ENCODE results near the gene IL18BP. TPM values are rescaled to one million over a fixed set of nuclear protein-coding genes. Genes with fewer than 3 reads are reported as not detected.

Gene IL18BP
- polyA plus RNA-seq, 1 donor (not counting 4 experiments of a cell fraction or from before 2014, with no cell fraction given) = 2.9 TPM

DNA sequence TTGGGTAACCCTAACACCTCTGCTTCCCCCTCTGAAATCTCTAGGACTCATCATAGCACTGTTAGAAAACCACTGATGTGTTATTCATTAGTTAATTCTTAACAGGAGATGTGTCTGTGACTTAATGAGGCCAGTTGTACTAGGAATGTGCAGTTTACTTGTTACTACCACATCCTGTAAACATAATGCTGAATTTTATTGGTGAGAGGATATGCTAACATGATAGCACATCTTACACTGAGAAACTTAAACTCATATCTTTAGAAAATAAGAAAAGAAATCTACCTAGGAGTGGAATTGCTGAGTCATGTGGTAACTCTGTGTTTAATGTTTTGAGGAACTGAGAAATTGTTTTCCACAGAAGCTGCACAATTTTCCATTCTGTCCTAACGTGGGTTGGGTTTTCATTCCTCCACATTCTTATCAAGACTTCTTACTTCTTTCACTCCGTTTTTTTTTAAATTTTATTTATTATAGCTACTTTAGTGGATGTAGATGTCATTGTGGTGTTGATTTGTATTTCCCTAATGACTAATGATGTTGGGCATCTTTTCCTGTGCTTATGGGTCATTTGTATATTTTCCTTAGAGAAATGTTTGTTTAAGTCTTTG, 36.2 kb upstream of the IL18BP start:
- H3K36me3 ChIP-seq (ENCODE audit: control insufficient read depth in 2 of 2, extremely low read depth in 1 of 2, insufficient read depth in 2 of 2, low read length in 2 of 2) = peaks cover 4 to 12% of the 10 kb centered on the region in 2 experiments
- H3K27ac ChIP-seq (ENCODE audit: control insufficient read depth, insufficient read depth, low read length) = no peak overlapping the region
- H3K9ac ChIP-seq (ENCODE audit: control insufficient read depth, extremely low read depth, insufficient read depth, low read length) = no peak overlapping the region
- dilution Hi-C loops (cut with MboI; ENCODE audit: extremely low pct_ligation_motif_present, low sequenced_read_pairs) = no loop called here
- H2AFZ ChIP-seq (ENCODE audit: control insufficient read depth, low read length) = no peak overlapping the region
- no peak for FAIRE-seq
- no peaks in the 10 kb centered on the region for H3K9me1 ChIP-seq (ENCODE audit: control insufficient read depth, extremely low read depth, insufficient read depth, low read length)
- no peak for DNase-seq (ENCODE audit: low read depth, low spot score)
- H4K20me1 ChIP-seq (ENCODE audit: control insufficient read depth, extremely low read depth, insufficient read depth, low read length) = no peaks in the 10 kb centered on the region
- H3K4me1 ChIP-seq (ENCODE audit: control insufficient read depth, extremely low read depth, insufficient read depth, low read length) = no peaks in the 10 kb centered on the region
- TF ChIP-seq EZH2 (IDR thresholded peaks at IDR 0.05; ENCODE audit: low read length) = no peak
- TF ChIP-seq, protein P1, sequence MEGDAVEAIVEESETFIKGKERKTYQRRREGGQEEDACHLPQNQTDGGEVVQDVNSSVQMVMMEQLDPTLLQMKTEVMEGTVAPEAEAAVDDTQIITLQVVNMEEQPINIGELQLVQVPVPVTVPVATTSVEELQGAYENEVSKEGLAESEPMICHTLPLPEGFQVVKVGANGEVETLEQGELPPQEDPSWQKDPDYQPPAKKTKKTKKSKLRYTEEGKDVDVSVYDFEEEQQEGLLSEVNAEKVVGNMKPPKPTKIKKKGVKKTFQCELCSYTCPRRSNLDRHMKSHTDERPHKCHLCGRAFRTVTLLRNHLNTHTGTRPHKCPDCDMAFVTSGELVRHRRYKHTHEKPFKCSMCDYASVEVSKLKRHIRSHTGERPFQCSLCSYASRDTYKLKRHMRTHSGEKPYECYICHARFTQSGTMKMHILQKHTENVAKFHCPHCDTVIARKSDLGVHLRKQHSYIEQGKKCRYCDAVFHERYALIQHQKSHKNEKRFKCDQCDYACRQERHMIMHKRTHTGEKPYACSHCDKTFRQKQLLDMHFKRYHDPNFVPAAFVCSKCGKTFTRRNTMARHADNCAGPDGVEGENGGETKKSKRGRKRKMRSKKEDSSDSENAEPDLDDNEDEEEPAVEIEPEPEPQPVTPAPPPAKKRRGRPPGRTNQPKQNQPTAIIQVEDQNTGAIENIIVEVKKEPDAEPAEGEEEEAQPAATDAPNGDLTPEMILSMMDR (optimal IDR thresholded peaks at IDR 0.05 in 1 of 3, IDR thresholded peaks at IDR 0.05 in 1 of 3, conservative IDR thresholded peaks at IDR 0.05 in 1 of 3; ENCODE audit: extremely low read depth in 1 of 3, insufficient read depth in 2 of 3, low read length in 3 of 3) = no peak
- no peaks in the 10 kb centered on the region for H3K9me3 ChIP-seq (ENCODE audit: control insufficient read depth, low read depth, low read length)
- H3K79me2 ChIP-seq (ENCODE audit: control insufficient read depth, insufficient read depth, low read length) = no peaks in the 10 kb centered on the region
- H3K27me3 ChIP-seq (ENCODE audit: control insufficient read depth, extremely low read depth, insufficient read depth, low read length) = no peaks in the 10 kb centered on the region
- H3K4me3 ChIP-seq (ENCODE audit: control insufficient read depth in 2 of 3, extremely low read depth in 1 of 3, insufficient read depth in 2 of 3, low read depth in 1 of 3, low read length in 3 of 3) = no peak overlapping the region
- no peak overlapping the region for H3K4me2 ChIP-seq (ENCODE audit: control insufficient read depth, extremely low read depth, insufficient read depth, low read depth, low read length)

DNA sequence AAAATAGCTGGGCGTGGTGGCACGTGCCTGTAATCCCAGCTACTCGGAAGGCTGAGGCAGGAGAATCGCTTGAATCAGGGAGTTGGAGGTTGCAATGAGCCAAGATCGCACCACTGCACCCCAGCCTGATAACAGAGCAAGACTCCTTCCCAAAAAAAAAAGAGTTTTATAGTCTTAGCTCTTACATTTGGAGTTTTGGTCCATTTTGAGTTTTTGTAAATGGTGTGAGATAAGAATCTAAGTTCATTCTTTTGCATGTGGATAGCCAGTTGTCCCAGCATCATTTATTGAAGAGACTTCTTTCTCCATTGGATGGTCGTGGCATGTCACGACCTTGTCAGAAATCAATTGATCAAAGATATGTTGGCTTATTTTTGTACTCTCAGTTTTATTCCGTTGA, 35.2 kb upstream of the IL18BP start:
- TF ChIP-seq, protein P1 (optimal IDR thresholded peaks at IDR 0.05 in 1 of 3, IDR thresholded peaks at IDR 0.05 in 1 of 3, conservative IDR thresholded peaks at IDR 0.05 in 1 of 3; ENCODE audit: extremely low read depth in 1 of 3, insufficient read depth in 2 of 3, low read length in 3 of 3) = no peak
- TF ChIP-seq EZH2 (IDR thresholded peaks at IDR 0.05; ENCODE audit: low read length) = no peak
- no peaks in the 10 kb centered on the region for H3K27me3 ChIP-seq (ENCODE audit: control insufficient read depth, extremely low read depth, insufficient read depth, low read length)
- DNase-seq (ENCODE audit: low read depth, low spot score) (no peak), FAIRE-seq (no peak)
- no peak overlapping the region for H3K4me2 ChIP-seq (ENCODE audit: control insufficient read depth, extremely low read depth, insufficient read depth, low read depth, low read length)
- H3K4me1 ChIP-seq (ENCODE audit: control insufficient read depth, extremely low read depth, insufficient read depth, low read length) = no peaks in the 10 kb centered on the region
- no peak overlapping the region for H2AFZ ChIP-seq (ENCODE audit: control insufficient read depth, low read length)
- H4K20me1 ChIP-seq (ENCODE audit: control insufficient read depth, extremely low read depth, insufficient read depth, low read length) = no peaks in the 10 kb centered on the region
- H3K36me3 ChIP-seq (ENCODE audit: control insufficient read depth in 2 of 2, extremely low read depth in 1 of 2, insufficient read depth in 2 of 2, low read length in 2 of 2) = peaks cover 5 to 12% of the 10 kb centered on the region in 2 experiments
- H3K9ac ChIP-seq (ENCODE audit: control insufficient read depth, extremely low read depth, insufficient read depth, low read length) = no peak overlapping the region
- no peak overlapping the region for H3K4me3 ChIP-seq (ENCODE audit: control insufficient read depth in 2 of 3, extremely low read depth in 1 of 3, insufficient read depth in 2 of 3, low read depth in 1 of 3, low read length in 3 of 3)
- no peaks in the 10 kb centered on the region for H3K9me1 ChIP-seq (ENCODE audit: control insufficient read depth, extremely low read depth, insufficient read depth, low read length)
- H3K79me2 ChIP-seq (ENCODE audit: control insufficient read depth, insufficient read depth, low read length) = no peaks in the 10 kb centered on the region
- H3K27ac ChIP-seq (ENCODE audit: control insufficient read depth, insufficient read depth, low read length) = no peak overlapping the region
- H3K9me3 ChIP-seq (ENCODE audit: control insufficient read depth, low read depth, low read length) = no peaks in the 10 kb centered on the region
- dilution Hi-C loops (cut with MboI; ENCODE audit: extremely low pct_ligation_motif_present, low sequenced_read_pairs) = no loop called here

Data from keratinocyte (primary cell).